KMS-11 (cell line): ENCODE measurements around the gene FGGY.

Source experiments
- H2AFZ ChIP-seq: fragments of 200-600 bp; sonication (generic); 2 replicates; pipeline ENCODE4 v1.6.1; 2016; ENCODE audit warnings: antibody characterized with exemption, mixed run types, low read depth
- H3K27ac ChIP-seq: fragments of 200-600 bp; sonication (generic); 2 replicates; pipeline ENCODE4 v1.6.1; 2016; ENCODE audit warnings: mild to moderate bottlenecking, mixed run types
- H3K27me3 ChIP-seq: fragments of 200-600 bp; sonication (generic); 2 replicates; pipeline ENCODE4 v1.6.1; 2017; ENCODE audit warnings: mild to moderate bottlenecking, low read depth, mixed run types, moderate library complexity; ENCODE audit not compliant: insufficient read depth
- H3K36me3 ChIP-seq: fragments of 200-600 bp; sonication (generic); 2 replicates; pipeline ENCODE4 v1.6.1; 2017; ENCODE audit warnings: mild to moderate bottlenecking, mixed run types; ENCODE audit not compliant: insufficient read depth
- H3K4me1 ChIP-seq: fragments of 200-600 bp; sonication (generic); 2 replicates; pipeline ENCODE4 v1.6.1; 2016; ENCODE audit warnings: mild to moderate bottlenecking, low read depth, mixed run types; ENCODE audit not compliant: poor library complexity, severe bottlenecking
- H3K4me2 ChIP-seq: fragments of 200-600 bp; sonication (generic); 2 replicates; pipeline ENCODE4 v1.7.0; 2016; ENCODE audit warnings: mild to moderate bottlenecking, mixed run types
- H3K4me3 ChIP-seq: fragments of 200-600 bp; sonication (generic); IDR thresholded peaks from 2 replicates; pipeline ENCODE4 v1.6.1; 2017; ENCODE audit warnings: low read depth, low read length, mixed read lengths; ENCODE audit not compliant: insufficient read depth
- H3K79me2 ChIP-seq: fragments of 200-600 bp; sonication (generic); 2 replicates; pipeline ENCODE4 v1.6.1; 2016; ENCODE audit warnings: low read depth, mixed run types; ENCODE audit not compliant: insufficient read depth
- H3K9ac ChIP-seq: fragments of 200-600 bp; sonication (generic); 2 replicates; pipeline ENCODE4 v1.6.1; 2016; ENCODE audit warnings: mild to moderate bottlenecking, mixed run types
- H4K20me1 ChIP-seq: fragments of 200-600 bp; sonication (generic); 2 replicates; pipeline ENCODE4 v1.6.1; 2016; ENCODE audit warnings: mild to moderate bottlenecking, mixed run types; ENCODE audit not compliant: insufficient read depth
- CTCF ChIP-seq: fragments of 200-600 bp; sonication (generic); conservative IDR thresholded peaks from 2 replicates; pipeline ENCODE4 v1.6.1; 2017; ENCODE audit warnings: low read depth, mild to moderate bottlenecking, antibody characterized with exemption, low read length, moderate library complexity, mixed read lengths

Gene FGGY

DNA sequence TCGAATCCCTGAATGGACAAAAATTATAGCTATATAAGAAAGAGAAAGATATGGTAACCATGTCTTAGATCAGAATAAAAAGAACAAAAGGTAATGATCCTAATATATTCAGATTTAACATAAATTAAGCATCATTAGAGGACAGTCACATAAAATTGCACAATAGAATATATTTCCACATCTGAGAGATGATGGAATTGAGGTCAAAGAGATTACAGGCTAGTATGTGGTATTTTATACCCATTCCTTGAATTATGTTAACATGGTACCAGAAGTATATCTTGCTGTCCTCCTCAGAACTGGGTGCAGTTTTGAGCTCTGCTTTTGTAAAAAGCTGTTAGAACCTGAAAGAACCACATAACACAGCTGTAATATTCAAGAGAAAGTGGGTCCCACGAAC is 272.3 kb downstream of the FGGY start:
- H3K4me3 ChIP-seq: no peak overlapping the region
- H3K4me1 ChIP-seq: peaks cover 76% of the 10 kb centered on the region
- peak overlapping the region; percentile 79; the same call in 1 of the 2 replicates for H3K4me2 ChIP-seq
- no peaks in the 10 kb centered on the region for H3K79me2 ChIP-seq
- H4K20me1 ChIP-seq: no peaks in the 10 kb centered on the region
- H3K27ac ChIP-seq: no peak overlapping the region
- H2AFZ ChIP-seq: no peak overlapping the region
- TF ChIP-seq CTCF: no peak
- no peak overlapping the region for H3K9ac ChIP-seq
- no peaks in the 10 kb centered on the region for H3K36me3 ChIP-seq
- H3K27me3 ChIP-seq: no peaks in the 10 kb centered on the region

DNA sequence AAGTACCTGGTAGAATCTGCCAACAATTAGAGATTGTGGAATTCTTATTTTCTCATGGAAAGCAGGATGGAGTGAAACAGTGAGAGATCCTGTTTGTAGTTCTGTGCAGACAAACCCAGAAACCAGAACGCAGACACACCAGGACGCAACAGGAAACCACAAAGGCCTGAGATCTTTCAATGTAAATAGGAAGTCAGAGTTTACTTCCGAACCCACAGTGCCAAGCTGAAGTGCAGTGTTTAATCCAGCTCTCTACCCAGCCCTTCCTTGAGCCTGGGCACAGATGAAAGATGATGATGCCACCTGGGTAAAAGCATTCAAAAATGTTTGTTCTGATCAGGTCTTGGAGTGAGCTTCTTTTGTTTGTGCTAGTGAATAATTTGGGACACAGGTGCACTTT is 273.6 kb downstream of the FGGY start:
- Histone ChIP-seq H3K79me2 (no peaks in the 10 kb centered on the region), H3K27me3 (no peaks in the 10 kb centered on the region), H3K27ac (peak overlapping the region; percentile 40), H3K4me1 (peaks cover 76% of the 10 kb centered on the region), H4K20me1 (no peaks in the 10 kb centered on the region), H2AFZ (peak overlapping the region; percentile 12), H3K4me2 (peak overlapping the region; percentile 79), H3K36me3 (no peaks in the 10 kb centered on the region), H3K9ac (no peak overlapping the region; the same call in 1 of the 2 replicates), H3K4me3 (peak overlapping the region; percentile 89)
- no peak for TF ChIP-seq CTCF

DNA sequence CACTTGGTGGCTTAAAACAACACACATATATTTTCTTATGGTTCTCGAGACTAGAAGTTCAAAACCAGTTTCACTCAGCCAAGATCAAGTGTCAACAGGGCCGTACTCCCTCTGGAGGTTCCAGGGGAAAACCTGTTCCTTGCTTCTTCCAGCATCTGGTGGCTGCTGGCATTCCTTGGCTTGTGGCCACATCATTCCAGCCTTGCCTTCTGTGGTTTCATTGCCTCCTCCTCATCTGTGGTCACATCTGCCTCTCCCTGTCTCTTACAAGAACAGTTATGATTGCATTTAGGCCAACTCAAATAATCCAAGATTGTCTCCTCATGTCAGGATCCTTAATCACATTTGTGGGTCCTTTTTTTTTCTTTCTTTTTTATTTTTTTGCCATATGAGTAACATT is 277.2 kb downstream of the FGGY start:
- Histone ChIP-seq H3K27me3 (no peaks in the 10 kb centered on the region), H3K36me3 (no peaks in the 10 kb centered on the region), H3K9ac (no peak overlapping the region), H3K27ac (no peak overlapping the region), H2AFZ (no peak overlapping the region), H3K79me2 (no peaks in the 10 kb centered on the region), H3K4me1 (peaks cover 78% of the 10 kb centered on the region), H4K20me1 (no peaks in the 10 kb centered on the region), H3K4me3 (no peak overlapping the region), H3K4me2 (no peak overlapping the region)
- no peak for TF ChIP-seq CTCF

DNA sequence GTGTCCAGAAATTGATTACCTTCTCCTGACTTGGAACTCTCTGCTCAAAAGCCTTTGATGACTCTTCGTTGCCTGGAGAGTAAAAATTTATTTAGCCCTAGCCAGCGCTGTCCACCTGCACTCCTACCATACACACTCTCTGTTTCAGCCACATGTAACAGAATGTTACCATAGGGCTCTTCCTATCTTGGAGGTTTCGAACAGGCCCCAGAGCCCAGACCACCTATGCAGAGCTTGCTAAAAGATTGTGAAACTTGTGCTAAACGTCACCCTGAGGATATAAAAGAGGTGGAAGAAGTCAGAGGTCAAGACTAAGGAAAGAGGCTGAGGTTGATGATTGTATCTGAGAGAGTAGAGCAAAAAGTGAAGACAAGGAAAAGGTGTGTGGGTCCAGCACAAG is 280.9 kb downstream of the FGGY start:
- H3K36me3 ChIP-seq: no peaks in the 10 kb centered on the region
- peak overlapping the region; percentile 76 for H3K4me2 ChIP-seq
- no peak for TF ChIP-seq CTCF
- H3K27ac ChIP-seq: peak overlapping the region; percentile 39
- peaks cover 60% of the 10 kb centered on the region for H3K4me1 ChIP-seq
- no peaks in the 10 kb centered on the region for H3K79me2 ChIP-seq
- peak overlapping the region; percentile 7; the same call in 1 of the 2 replicates for H3K9ac ChIP-seq
- no peak overlapping the region for H2AFZ ChIP-seq
- H4K20me1 ChIP-seq: no peaks in the 10 kb centered on the region
- no peaks in the 10 kb centered on the region for H3K27me3 ChIP-seq
- peak overlapping the region; percentile 60 for H3K4me3 ChIP-seq
